ENCODE data around the gene B3GNT3.
"Not testable (repeated sequence)": the region's sequence is repeated elsewhere in the genome, so short reads cannot be mapped to it uniquely, and the experiment has no call there.

Gene B3GNT3

DNA sequence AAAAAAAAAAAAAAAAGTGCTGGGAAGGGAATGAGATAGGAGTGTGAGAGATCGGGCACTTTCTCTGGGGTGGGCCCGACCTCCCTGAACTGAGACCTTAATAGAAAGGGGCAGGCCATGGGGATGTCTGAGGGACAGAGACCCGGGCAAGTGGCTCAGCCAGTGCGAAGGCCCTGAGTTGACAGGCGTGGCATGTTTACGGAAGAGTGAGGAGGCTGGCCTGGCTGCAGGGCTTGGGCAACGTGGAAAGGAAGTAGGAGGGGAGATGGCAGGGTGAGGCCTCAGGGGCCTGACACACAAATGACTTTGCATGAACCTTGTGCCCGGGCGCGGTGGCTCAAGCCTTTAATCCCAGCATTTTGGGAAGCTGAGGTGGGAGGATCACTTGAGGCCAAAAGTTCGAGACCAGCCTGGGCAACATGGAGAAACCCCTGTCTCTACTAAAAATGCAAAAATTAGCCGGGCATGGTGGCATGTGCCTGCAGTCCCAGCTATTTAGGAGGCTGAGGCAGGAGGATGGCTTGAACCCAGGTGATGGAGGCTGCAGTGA, 29.8 kb upstream of the B3GNT3 start:
- FAIRE-seq (no peak), DNase-seq (ENCODE audit: extremely low spot score, insufficient read length, low read depth) (no peak)

DNA sequence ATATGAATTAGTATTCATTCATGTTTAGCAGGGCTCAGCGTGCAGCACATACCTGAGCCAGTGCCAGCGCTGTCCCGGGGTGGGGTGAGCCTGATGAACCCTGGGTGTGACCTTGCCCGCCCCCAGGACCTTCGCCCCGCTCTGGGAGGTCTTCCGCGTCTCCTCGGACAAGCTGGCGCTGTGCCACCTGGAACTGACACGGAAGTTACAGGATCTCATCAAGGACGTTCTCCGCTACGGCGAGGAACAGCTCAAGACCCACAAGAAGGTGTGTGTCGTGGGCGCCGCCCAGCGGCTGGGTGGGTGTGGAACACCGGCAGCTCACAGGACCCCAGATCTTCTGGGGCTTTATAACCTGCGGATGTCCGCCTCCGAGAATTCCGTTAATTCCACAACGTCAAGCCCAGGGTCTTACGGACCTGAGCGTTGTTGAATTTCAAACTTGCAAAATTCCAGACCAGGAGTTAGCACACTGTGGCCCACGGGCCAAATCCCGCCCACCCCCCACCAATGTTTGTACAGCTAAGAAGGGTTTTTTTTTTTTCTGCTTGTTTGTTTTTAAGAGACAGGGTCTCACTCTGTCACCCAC, 28.3 kb upstream of the B3GNT3 start:
- peak; percentile 82 for FAIRE-seq
- no peak for DNase-seq (ENCODE audit: extremely low spot score, insufficient read length, low read depth)

DNA sequence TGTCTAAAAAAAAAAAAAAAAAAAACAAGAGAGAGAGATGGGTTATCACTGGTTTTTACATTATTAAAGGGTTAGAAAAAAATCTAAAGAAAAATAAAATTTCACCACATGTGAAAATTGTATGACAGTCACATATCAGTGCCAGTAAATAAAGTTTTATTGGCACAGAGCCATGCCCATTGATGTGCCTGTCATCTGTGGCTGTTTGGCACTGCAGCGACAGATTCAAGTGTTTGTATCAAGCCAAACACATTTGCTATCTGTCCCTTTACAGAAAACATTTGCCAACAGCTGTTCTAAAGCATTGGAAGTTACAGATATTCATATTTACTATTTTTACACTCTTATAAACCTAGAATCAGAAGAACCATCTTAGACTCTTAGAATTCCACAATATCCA, 27.4 kb upstream of the B3GNT3 start:
- DNase-seq (ENCODE audit: extremely low spot score, insufficient read length, low read depth) = no peak
- no peak for FAIRE-seq

DNA sequence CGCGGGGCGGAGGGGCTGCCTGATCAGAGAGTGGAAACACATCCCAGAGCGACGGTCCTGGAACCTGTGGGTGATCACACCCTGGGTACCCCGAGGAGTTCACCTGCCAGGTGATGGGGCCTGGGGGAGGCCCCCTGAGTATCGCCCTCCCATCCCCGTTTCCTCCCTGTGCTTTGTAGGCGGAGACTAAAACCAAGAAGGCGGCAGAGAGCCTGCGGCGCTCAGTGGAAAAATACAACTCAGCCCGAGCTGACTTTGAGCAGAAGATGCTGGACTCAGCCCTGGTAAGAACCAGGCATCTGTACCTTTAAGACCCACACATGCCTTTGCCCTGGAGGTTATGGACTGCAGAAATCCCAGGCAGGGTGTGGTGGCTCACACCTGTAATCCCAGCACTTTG, 24.3 kb upstream of the B3GNT3 start:
- no peak for FAIRE-seq

DNA sequence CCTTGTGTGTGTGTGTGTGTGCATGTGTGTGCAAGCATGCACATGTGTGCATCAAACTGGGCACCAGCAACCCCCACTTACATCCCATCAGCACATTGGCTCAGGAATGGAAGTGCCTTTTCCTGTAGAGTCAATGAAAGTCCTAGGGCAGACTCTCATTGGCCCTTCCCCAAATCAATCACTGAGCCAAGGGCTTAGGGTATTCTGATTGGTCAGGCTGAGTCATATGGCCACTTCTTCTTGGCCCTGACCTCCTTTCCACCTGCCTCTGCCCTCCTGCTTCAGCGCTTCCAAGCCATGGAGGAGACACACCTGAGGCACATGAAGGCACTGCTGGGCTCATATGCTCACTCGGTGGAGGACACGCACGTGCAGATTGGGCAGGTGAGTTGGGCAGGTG, 22.8 kb upstream of the B3GNT3 start:
- FAIRE-seq (no peak), DNase-seq (ENCODE audit: extremely low spot score, insufficient read length, low read depth) (no peak)

More for the DNA sequence above, 24.3 kb upstream of the B3GNT3 start:
- no peak for DNase-seq (ENCODE audit: extremely low spot score, insufficient read length, low read depth)

DNA sequence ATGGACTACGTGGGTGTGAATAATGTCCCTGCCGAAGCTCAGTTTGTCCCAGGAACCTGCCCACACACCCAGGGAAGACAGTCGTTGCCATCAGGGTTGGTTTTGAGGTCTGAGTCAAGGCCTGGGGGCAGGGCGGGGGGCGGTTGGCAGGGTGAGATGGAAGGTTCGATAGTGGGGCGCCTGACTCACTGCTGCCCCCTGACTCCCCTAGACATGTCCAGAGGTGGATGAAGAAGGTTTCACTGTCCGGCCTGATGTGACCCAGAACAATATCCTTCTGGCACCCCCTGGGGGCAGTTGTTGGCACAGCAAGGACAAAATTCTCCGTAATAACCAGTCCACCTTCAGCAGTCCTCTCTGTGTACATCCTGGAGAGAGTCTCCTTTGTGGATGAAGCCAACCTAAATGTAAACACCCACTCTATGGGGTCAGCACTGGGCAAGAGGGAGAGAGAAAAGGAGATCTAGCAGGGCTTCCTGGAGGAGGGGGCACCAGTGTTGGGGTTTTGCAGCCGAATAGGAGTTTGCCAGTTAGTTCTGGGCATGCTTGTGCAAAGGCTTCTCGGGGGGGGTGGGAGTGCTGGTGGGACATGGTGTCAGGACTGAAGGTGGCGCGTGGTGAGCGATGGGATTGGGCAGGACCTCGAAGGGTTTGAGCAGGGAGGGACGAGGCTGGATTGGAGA, 19.6 kb upstream of the B3GNT3 start:
- peak; percentile 18 for FAIRE-seq
- no peak for DNase-seq (ENCODE audit: extremely low spot score, insufficient read length, low read depth)

DNA sequence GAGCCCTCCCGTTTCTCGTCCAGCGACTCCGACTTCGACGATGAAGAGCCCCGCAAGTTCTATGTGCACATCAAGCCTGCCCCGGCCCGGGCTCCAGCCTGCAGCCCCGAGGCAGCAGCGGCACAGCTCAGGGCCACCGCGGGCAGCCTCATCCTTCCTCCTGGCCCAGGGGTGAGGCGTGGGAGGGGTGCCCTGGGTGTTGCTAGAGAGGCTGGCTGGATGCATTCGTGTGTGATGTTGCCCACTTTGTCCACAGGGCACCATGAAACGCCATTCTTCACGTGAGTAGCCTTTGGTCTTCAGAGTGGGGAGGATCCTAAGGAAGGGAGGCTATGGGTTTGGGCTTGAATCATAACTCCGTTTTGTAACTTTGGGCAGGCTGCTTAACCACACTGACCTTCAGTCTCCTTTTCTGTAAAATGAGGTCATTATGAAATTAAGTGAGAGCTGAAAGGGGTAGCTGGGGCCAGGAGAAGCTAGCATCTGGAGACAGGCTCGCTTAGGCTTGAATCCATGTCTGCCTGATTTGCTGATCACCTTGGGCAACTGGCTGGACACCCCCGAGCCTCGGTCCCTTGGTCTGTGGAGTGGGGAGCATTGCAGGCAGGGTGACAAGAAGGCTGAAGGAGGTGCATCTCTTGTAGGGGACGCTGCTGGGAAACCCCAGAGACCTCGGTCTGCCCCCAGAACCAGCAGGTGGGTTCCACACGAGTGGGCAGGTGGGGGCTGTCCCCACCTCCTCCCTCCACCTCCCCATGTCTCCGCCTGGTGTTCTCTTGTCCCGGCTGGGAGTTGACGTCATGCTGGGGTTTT, 18.7 kb upstream of the B3GNT3 start:
- FAIRE-seq (peak; percentile 90), DNase-seq (ENCODE audit: extremely low spot score, insufficient read length, low read depth) (peak; percentile 67)

DNA sequence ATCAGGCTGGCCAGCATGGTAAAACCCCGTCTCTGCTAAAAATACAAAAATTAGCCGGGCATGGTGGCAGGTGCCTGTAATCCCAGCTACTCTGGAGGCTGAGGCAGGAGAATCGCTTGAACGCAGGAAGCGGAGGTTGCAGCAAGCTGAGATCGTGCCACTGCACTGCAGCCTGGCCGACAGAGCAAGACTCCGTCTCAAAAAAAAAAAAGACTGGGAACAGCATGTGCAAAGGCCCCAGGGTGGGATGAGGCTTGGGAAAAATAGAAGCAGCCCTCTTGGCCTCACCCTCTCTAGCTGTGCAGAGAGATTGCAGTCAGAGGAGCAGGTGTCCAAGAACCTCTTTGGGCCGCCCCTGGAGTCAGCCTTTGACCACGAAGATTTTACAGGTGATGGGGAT, 17.1 kb upstream of the B3GNT3 start:
- DNase-seq (ENCODE audit: extremely low spot score, insufficient read length, low read depth); FAIRE-seq: not testable (repeated sequence)

DNA sequence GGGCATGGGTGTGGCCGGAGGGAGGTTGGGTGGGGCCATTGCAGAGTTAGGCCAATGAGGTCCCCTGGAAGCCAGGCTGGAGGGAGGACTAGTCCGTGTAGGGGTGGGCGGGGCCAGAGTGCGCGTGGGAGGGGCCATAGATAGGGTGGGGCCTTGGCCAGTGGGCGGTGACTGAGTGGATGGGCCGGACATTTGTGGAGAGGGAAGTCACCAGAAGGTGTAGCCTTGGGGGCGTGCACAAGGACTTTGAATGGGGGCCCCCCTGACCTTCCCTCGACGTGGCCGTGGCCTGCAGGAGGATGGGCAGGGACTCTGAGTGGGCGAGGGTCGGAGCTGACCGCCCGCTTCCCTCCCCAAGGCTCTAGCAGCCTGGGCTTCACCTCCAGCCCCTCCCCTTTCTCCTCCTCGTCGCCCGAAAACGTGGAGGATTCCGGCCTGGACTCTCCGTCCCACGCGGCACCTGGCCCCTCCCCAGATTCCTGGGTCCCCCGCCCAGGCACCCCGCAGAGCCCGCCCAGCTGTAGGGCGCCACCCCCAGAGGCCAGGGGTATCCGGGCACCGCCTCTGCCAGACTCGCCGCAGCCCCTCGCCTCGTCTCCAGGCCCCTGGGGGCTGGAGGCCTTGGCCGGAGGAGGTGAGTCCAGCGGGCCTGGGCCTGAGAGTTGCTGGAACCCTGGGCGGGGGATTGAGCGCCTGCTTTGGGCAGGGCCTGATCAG, 16.5 kb upstream of the B3GNT3 start:
- DNase-seq (ENCODE audit: extremely low spot score, insufficient read length, low read depth) = no peak
- FAIRE-seq = peak; percentile 56

DNA sequence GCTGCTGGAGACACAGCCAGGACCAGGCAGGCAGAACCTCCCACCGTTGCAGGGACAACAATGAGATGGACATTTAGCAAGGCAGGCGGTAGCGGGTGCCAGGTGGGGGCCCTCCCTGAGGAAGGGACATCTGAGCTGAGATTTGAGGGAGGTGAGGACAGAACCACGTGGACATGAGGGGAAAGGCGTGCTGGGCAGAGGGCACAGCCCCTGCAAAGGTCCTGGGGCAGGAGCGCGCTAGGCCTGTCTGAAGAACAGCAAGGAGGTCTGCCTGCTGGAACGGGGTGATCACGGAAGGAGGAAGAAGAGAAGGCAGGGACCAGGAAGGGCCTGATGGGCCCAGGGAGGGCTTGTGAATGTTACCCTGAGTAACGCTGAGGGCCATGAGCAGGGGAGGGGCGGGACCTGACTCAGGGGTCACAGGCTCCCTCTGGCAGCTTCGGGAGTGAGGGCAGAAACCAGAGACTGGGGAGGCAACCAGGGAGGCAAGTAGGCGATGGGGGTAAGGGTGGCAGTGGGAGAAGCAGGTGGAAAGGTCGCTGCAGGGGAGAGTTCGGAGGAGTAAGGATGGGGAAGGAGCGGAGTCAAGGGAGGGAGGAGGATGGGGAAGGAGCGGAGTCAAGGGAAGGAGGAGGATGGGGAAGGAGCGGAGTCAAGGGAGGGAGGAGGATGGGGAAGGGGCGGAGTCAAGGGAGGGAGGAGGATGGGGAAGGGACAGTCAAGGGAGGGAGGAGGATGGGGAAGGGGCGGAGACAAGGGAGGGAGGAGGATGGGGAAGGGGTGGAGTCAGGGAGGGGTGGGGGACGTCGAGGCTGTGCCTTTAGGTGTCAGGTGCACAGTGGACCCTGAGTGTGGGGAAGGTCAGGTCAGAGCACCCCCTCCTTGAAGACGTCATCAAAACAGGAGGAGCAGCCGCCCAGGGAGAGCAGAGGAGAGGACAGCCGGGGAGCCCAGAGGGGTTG, 15.7 kb upstream of the B3GNT3 start:
- DNase-seq (ENCODE audit: extremely low spot score, insufficient read length, low read depth) = no peak

DNA sequence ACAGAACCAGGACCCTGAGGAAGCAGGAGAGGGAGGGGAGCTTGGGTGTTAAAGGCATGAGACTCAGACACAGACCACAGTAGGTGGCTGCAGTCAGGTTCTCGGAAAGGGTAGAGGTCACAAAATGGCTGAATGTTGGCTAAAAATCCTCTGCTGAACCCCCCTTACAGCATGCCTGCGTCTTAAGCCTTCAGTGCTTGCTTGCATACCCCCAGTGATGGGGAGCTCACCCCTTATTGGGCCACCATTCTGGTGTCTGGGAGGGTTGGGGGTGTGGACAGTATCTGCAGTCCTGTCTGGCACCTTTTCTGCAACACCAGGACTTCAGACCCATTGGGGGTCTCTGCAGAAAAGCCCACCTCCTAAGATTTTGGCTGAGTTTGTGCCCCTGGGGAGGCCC, 14.2 kb upstream of the B3GNT3 start:
- no peak for FAIRE-seq
- no peak for DNase-seq (ENCODE audit: extremely low spot score, insufficient read length, low read depth)

More for the DNA sequence above, 15.7 kb upstream of the B3GNT3 start:
- FAIRE-seq = no peak

DNA sequence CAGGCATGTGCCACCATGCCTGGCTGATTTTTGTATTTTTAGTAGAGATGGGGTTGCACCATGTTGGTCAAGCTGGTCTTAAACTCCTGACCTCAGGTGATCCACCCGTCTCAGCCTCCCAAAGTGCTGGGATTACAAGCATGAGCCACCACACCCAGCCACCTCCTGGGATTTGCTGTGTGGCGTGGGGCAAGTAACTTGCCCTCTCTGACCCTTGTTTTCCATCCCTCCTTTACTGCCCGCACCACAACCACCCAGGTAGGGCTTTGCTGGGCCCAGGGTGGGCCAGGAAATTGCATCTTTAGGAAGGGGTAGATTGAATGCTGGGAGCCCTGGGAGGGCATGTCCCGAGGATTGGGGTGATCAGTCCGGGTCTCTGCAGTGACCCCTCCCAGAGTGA, 11.2 kb upstream of the B3GNT3 start:
- FAIRE-seq; DNase-seq (ENCODE audit: extremely low spot score, insufficient read length, low read depth): not testable (repeated sequence)

DNA sequence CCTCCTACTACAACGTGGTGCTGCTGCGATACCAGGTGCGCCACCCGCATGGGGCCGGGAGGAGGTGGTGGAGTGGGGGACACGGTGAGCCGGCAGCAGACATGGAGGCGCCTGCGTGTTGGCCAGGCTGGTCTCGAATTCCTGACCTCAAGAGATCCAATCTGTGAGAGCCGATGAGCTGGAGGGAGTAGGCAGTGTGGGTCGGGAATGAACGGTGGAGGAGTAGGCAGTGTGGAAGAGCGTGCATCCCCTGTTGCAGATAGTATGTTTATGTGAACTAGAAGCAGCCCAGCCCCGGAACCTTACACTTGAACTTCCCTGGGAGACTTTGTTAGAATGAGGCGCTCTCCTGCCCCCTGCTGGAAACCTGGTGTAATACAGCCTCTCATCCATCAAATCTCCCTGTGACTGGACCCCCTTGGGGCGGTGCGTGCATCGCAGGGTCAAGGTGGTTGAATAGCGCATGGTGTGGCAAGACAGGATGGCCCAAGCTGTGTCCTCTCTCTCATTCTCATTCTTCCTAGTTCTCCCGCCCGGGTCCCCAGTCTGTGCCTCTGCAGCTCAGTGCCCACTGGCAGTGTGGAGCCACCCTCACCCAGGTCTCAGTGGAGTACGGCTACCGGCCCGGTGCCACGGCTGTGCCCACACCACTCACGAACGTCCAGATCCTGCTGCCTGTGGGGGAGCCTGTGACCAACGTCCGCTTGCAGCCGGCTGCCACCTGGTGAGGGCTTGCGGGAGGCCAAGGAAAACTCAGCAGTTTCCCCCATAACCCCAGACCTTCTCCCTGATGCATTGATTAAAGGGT, 10.5 kb upstream of the B3GNT3 start:
- FAIRE-seq = peak; percentile 78
- DNase-seq (ENCODE audit: extremely low spot score, insufficient read length, low read depth) = peak; percentile 70

DNA sequence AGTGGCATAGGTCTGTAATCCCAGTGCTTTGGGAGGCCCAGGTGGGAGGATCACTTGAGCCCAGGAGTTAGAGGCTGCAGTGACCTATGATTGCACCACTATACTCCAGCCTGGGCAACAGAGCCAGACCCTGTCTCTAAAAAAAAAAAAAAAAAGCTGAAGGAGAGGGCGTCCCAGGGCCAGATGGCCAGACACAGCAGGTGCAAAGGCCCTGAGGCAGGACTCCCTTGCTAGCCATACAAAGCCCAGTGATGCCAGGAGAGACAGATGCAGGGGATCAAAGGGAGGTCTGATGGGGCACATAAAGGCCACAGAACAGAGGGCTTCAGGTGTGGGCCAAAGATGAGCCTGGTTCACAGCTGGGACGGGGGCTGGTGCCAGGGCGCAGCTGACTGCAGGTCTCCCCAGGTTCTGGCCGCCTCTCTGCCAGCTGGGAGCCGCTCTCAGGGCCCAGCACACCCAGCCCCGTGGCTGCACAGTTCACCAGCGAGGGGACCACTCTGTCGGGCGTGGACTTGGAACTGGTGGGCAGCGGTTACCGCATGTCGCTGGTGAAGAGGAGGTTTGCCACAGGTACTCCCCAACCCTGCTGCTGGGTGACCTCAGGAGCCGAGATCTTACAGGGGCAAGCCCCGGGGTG, 7.5 kb upstream of the B3GNT3 start:
- DNase-seq (ENCODE audit: extremely low spot score, insufficient read length, low read depth) = no peak
- FAIRE-seq = no peak

DNA sequence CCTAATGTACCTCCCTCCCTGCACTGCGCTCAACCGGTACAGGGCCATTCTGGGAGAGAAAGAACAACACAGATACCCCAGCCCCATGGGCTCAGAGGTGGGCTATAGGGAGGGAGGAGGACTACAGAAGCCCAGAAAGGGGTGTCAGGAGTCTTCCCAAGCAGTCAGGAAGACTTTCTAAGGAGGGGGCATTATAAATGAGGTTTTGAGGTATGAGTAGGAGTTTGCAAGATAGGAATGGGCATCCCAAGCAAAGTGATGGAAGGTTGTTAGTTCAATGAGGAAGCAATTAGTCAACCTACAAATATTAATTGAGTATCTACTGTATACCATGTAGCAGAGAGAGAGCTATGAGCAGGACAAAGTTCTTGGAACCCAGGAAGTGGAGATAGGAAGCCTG, 6.3 kb upstream of the B3GNT3 start:
- DNase-seq (ENCODE audit: extremely low spot score, insufficient read length, low read depth) = no peak
- FAIRE-seq = no peak

DNA sequence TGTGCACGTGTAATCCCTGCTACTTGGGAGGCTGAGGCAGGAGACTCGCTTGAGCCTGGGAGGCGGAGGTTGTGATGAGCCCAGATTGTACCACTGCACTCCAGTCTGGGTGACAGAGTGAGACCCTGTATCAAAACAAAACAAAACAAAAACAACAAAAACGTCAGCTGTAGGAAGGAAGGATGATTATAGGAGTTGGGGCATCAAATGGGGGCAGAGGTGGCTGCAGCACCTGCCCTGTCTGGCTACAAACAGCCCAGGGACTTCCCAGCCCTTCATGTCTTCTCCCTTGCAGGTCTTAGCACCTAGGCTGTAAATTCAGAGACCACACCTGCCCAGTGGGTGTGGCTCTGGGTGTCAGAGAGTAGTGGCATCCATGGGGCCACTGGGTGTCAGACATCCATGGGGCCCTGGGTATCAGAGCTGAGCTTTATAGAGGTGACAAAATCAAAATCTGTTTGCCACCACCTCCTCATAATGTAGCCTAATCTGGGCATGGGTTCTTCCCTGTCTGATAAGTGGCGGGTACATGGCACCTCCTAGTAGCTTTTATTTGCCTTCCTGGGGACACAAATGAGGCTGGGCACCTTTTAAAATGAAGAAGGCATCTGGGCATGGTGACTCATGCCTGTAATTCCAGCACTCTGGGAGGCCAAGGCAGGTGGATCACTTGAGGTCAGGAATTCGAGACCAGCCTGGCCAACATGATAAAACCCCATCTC, 4.7 kb upstream of the B3GNT3 start:
- FAIRE-seq = no peak

DNA sequence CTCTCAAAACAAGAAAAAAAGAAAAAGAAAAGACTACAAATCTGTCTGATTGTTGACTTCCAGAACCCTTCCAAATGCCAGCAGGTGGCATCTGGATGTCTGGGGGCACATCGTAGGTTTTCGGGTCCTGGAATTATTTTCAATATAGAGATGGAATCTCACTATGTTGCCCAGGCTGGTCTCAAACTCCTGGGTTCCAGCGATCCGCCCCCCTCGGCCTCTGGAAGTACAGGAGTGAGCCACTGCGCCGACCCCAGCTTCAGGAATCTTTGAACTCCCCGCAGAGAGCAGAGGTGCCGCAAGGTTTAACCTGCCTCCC, 567 bp upstream of the B3GNT3 start:
- DNase-seq (ENCODE audit: extremely low spot score, insufficient read length, low read depth) (no peak), FAIRE-seq (no peak)

More for the DNA sequence above, 4.7 kb upstream of the B3GNT3 start:
- no peak for DNase-seq (ENCODE audit: extremely low spot score, insufficient read length, low read depth)
